ENCODE results near the gene PNPLA7.
"Not testable (repeated sequence)": the region's sequence is repeated elsewhere in the genome, so short reads cannot be mapped to it uniquely, and the experiment has no call there.

Gene PNPLA7

GRCh38 chr9:137550231-137550621 lies at the start of gene PNPLA7:
Gene PNPLA7, minus strand, starts transcription at chr9:137550402. Its CDS starts 205 bp downstream, at chr9:137550197.
- peak; percentile 80 for DNase-seq (ENCODE audit: low read depth, low spot score)

GRCh38 chr9:137598943-137599342 lies 48.7 kb upstream of the PNPLA7 start:
- no peak for DNase-seq (ENCODE audit: low read depth, low spot score)

GRCh38 chr9:137596577-137596976 lies 46.4 kb upstream of the PNPLA7 start:
- not testable (repeated sequence) for DNase-seq (ENCODE audit: low read depth, low spot score)

- DNase-seq (ENCODE audit: low read depth, low spot score): no peak
Measured at GRCh38 chr9:137593176-137593575, 43.0 kb upstream of the PNPLA7 start.

GRCh38 chr9:137592767-137593166 lies 42.6 kb upstream of the PNPLA7 start:
- DNase-seq (ENCODE audit: low read depth, low spot score): no peak

- DNase-seq (ENCODE audit: low read depth, low spot score): peak; percentile 97
Measured at GRCh38 chr9:137590469-137591383, 40.5 kb upstream of the PNPLA7 start, which contains the start of gene ZMYND19. Gene ZMYND19, minus strand, starts transcription at chr9:137590512. Its CDS starts 249 bp downstream, at chr9:137590263.

GRCh38 chr9:137590123-137590468 lies 39.9 kb upstream of the PNPLA7 start:
- DNase-seq (ENCODE audit: low read depth, low spot score): no peak

- peak; percentile 57 for DNase-seq (ENCODE audit: low read depth, low spot score)
Measured at GRCh38 chr9:137589441-137590122, 39.4 kb upstream of the PNPLA7 start.

GRCh38 chr9:137588891-137589290 lies 38.7 kb upstream of the PNPLA7 start:
- no peak for DNase-seq (ENCODE audit: low read depth, low spot score)

- DNase-seq (ENCODE audit: low read depth, low spot score): no peak
Measured at GRCh38 chr9:137588311-137588710, 38.1 kb upstream of the PNPLA7 start.

GRCh38 chr9:137586854-137587253 lies 36.7 kb upstream of the PNPLA7 start:
- no peak for DNase-seq (ENCODE audit: low read depth, low spot score)

GRCh38 chr9:137583957-137584356 lies 33.8 kb upstream of the PNPLA7 start:
- DNase-seq (ENCODE audit: low read depth, low spot score): no peak

- DNase-seq (ENCODE audit: low read depth, low spot score): no peak
Measured at GRCh38 chr9:137583347-137583746, 33.1 kb upstream of the PNPLA7 start.

GRCh38 chr9:137582286-137582860 lies 32.2 kb upstream of the PNPLA7 start:
- DNase-seq (ENCODE audit: low read depth, low spot score): no peak

- DNase-seq (ENCODE audit: low read depth, low spot score): no peak
Measured at GRCh38 chr9:137581361-137582285, 31.4 kb upstream of the PNPLA7 start.

GRCh38 chr9:137580954-137581322 lies 30.7 kb upstream of the PNPLA7 start:
- DNase-seq (ENCODE audit: low read depth, low spot score): no peak

GRCh38 chr9:137580209-137580953 lies 30.2 kb upstream of the PNPLA7 start:
- DNase-seq (ENCODE audit: low read depth, low spot score): peak; percentile 52

- DNase-seq (ENCODE audit: low read depth, low spot score): no peak
Measured at GRCh38 chr9:137579259-137579604, 29.0 kb upstream of the PNPLA7 start.

- peak; percentile 98 for DNase-seq (ENCODE audit: low read depth, low spot score)
Measured at GRCh38 chr9:137578518-137579258, 28.5 kb upstream of the PNPLA7 start, which contains the start of gene DPH7. Gene DPH7, minus strand, starts transcription at chr9:137578925. Its CDS starts 148 bp downstream, at chr9:137578777.

Measured in astrocyte of the hippocampus (primary cell).